HepG2 (cell line): ENCODE measurements around the gene GNGT2. TPM values are rescaled to one million over a fixed set of nuclear protein-coding genes. Genes with fewer than 3 reads are reported as not detected.

Experiments used
- CENPT ChIP-seq: sonication (generic); formaldehyde crosslinking; IDR thresholded peaks from 2 replicates; pipeline ENCODE4 v1.8.0; 2022; ENCODE audit warnings: low read depth, mild to moderate bottlenecking, moderate library complexity, missing genetic modification reagents
- ETV5 ChIP-seq: IDR thresholded peaks from 2 replicates; pipeline ENCODE4 v1.6.1; 2018; ENCODE audit warnings: missing biosample characterization, missing genetic modification reagents, inconsistent platforms, borderline replicate concordance
- FOXC1 ChIP-seq: sonication (generic); formaldehyde crosslinking; IDR thresholded peaks from 2 replicates; pipeline ENCODE4 v1.8.0; 2022; ENCODE audit warnings: mild to moderate bottlenecking, missing genetic modification reagents, borderline replicate concordance
- HNRNPLL ChIP-seq: fragments of 200-400 bp; formaldehyde crosslinking; IDR thresholded peaks from 2 replicates; pipeline ENCODE4 v1.6.1; 2017; ENCODE audit warnings: mild to moderate bottlenecking, low read depth, low read length; ENCODE audit not compliant: poor library complexity, severe bottlenecking
- JARID2 ChIP-seq: sonication (generic); formaldehyde crosslinking; IDR thresholded peaks from 2 replicates; pipeline ENCODE4 v1.8.1; 2023; ENCODE audit warnings: missing genetic modification reagents, inconsistent platforms; ENCODE audit not compliant: insufficient replicate concordance
- JUNB ChIP-seq: sonication (generic); formaldehyde crosslinking; IDR thresholded peaks from 2 replicates; pipeline ENCODE4 v1.8.0; 2022; ENCODE audit warnings: missing genetic modification reagents, mild to moderate bottlenecking, borderline replicate concordance
- MAFG ChIP-seq: sonication (generic); formaldehyde crosslinking; IDR thresholded peaks from 2 replicates; pipeline ENCODE4 v1.5.1; 2020; ENCODE audit warnings: mild to moderate bottlenecking, missing genetic modification reagents
- MTF2 ChIP-seq: sonication (generic); formaldehyde crosslinking; IDR thresholded peaks from 2 replicates; pipeline ENCODE4 v1.5.0; 2020; ENCODE audit warnings: missing genetic modification reagents, borderline replicate concordance
- NFATC3 ChIP-seq: sonication (generic); formaldehyde crosslinking; IDR thresholded peaks from 2 replicates; pipeline ENCODE4 v1.5.1; 2020; ENCODE audit warnings: mild to moderate bottlenecking, missing genetic modification reagents
- RAD21 ChIP-seq: fragments of 450-650 bp; formaldehyde crosslinking; IDR thresholded peaks from 2 replicates; pipeline ENCODE4 v1.5.0; 2020; ENCODE audit warnings: mild to moderate bottlenecking
- SMARCE1 ChIP-seq: fragments of 450-650 bp; IDR thresholded peaks from 2 replicates; pipeline ENCODE4 v1.6.1; 2017; ENCODE audit warnings: borderline replicate concordance
- SP5 ChIP-seq: IDR thresholded peaks from 2 replicates; pipeline ENCODE4 v1.6.1; 2016; ENCODE audit warnings: low read depth, borderline replicate concordance
- SRSF4 ChIP-seq: fragments of 200-400 bp; formaldehyde crosslinking; IDR thresholded peaks from one replicate; pipeline ENCODE4 v1.6.1; 2018; ENCODE audit warnings: mild to moderate bottlenecking, low read depth, low read length, moderate library complexity; ENCODE audit not compliant: poor library complexity, severe bottlenecking
- TCF12 ChIP-seq, 2 experiments: fragments of 450-650 bp in 1 of 2; sonication (generic) in 1 of 2; formaldehyde crosslinking in 1 of 2; IDR thresholded peaks; 2 replicates each; pipeline versions ENCODE4 v1.6.1 to v1.8.0; 2017 to 2022; ENCODE audit warnings: antibody characterized with exemption in 1 of 2, mild to moderate bottlenecking in 1 of 2, missing genetic modification reagents in 1 of 2, moderate library complexity in 1 of 2
- U2AF2 ChIP-seq: fragments of 200-400 bp; formaldehyde crosslinking; IDR thresholded peaks from 2 replicates; pipeline ENCODE4 v1.6.1; 2017; ENCODE audit warnings: low read depth, mild to moderate bottlenecking, low read length
- ZNF124 ChIP-seq: sonication (generic); formaldehyde crosslinking; IDR thresholded peaks from 2 replicates; pipeline ENCODE4 v1.4.0; 2020; ENCODE audit warnings: missing genetic modification reagents
- ZNF276 ChIP-seq: sonication (generic); formaldehyde crosslinking; IDR thresholded peaks from 2 replicates; pipeline ENCODE4 v1.4.0; 2020; ENCODE audit warnings: mild to moderate bottlenecking, low read depth, missing genetic modification reagents
- ZNF329 ChIP-seq: sonication (generic); formaldehyde crosslinking; IDR thresholded peaks from 2 replicates; pipeline ENCODE4 v1.9.0; 2021; ENCODE audit warnings: low read depth, mild to moderate bottlenecking, missing genetic modification reagents
- ZNF44 ChIP-seq: sonication (generic); formaldehyde crosslinking; IDR thresholded peaks from 2 replicates; pipeline ENCODE4 v1.5.1; 2020; ENCODE audit warnings: mild to moderate bottlenecking, missing genetic modification reagents
- ZNF569 ChIP-seq: sonication (generic); formaldehyde crosslinking; IDR thresholded peaks from 2 replicates; pipeline ENCODE4 v1.5.0; 2020; ENCODE audit warnings: mild to moderate bottlenecking, missing genetic modification reagents, moderate library complexity, borderline replicate concordance
- ZNF614 ChIP-seq: IDR thresholded peaks from 2 replicates; pipeline ENCODE4 v1.6.1; 2018; ENCODE audit warnings: missing biosample characterization, missing genetic modification reagents, inconsistent platforms, borderline replicate concordance
- polyA plus RNA-seq, 8 experiments: library from polyadenylated mRNA; depleted of rRNA in 3 of 8; stranded (reverse) in 7 of 8; unstranded in 1 of 8; fragments of >200 nt; fragmentation: Illumina TruSeq in 4 of 8; extraction: Trizol in 4 of 8; gene quantifications; 2 replicates each; pipeline versions ENCODE4 v1.2.1 to v1.2.3, GENCODE V29; 2011 to 2016; ENCODE audit warnings: low read depth in 4 of 8, missing spikeins in 1 of 8, mixed read lengths in 1 of 8; ENCODE audit not compliant: insufficient read depth in 1 of 8
- total RNA-seq, 5 experiments: library from RNA; depleted of rRNA; stranded (reverse); fragments of >200 nt; fragmentation: Illumina TruSeq; extraction: Trizol; gene quantifications; 2 replicates each; pipeline ENCODE4 v1.2.3, GENCODE V29; 2016; ENCODE audit warnings: low read depth in 1 of 5

The GNGT2 gene
- total and polyA plus RNA-seq, 2 of the 13 experiments (the other 11 are each of a cell fraction or from before 2014, with no cell fraction given): not detected

DNA sequence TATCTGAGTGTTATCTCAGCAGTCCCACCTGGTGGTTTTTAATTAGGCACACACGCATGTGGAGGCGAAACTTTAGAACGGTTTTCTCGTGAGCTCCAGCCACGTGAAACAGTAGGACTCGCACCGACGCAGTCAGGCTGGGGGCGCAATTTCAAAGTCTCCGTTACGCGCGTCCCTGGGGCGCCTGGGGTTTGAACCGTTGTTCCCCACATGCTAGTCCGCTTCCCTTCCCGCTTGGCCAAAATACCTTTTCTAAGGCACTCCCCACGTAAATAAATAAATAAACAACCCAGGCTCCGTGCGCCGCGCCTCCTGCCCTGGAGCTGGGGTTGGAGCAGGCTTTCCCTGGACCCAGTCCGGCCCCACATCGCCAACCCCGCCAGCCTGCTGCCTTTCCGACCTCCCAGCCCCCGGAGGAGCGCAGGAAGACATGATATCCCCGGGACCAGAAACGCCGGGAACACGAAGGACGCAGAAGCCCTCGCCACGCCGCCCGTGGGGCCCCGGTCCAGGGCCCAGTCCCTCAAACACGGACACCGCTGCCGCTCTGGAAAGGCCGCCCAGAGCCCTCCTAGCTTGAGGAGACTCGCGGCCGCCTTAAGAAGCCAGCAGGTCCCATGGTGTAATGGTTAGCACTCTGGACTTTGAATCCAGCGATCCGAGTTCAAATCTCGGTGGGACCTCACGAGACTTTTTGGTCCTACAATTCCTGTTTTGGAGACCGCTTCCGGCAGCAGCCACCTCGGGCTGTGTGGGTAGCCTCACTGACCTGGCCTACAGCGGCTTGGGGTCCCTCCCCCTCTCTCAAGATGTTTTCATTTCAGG lies 18.2 kb downstream of the GNGT2 start (continued):
- TF ChIP-seq FOXC1: peak; percentile 72; the same call in 1 of the 2 replicates
- TF ChIP-seq JUNB (CRISPR knock-in tag): peak; percentile 84; the same call in 1 of the 2 replicates
- TF ChIP-seq ZNF329 (CRISPR knock-in tag): peak; percentile 64; the same call in 1 of the 2 replicates
- no peak for TF ChIP-seq JARID2 (CRISPR knock-in tag)
- TF ChIP-seq RAD21 (CRISPR knock-in tag): no peak; the same call in none of the 2 replicates
- TF ChIP-seq CENPT (CRISPR knock-in tag): peak; percentile 91
- peak; percentile 91; the same call in 1 of the 2 replicates for TF ChIP-seq ZNF569 (CRISPR knock-in tag)
- TF ChIP-seq SMARCE1: no peak
- TF ChIP-seq U2AF2: peak; percentile 93
- TF ChIP-seq MTF2 (CRISPR knock-in tag): no peak
- no peak for TF ChIP-seq MAFG (CRISPR knock-in tag)
- peak; percentile 86 for TF ChIP-seq ETV5
- TF ChIP-seq TCF12 (IDR thresholded peaks at IDR 0.05): no peak
- no peak; the same call in 1 of the 2 replicates for TF ChIP-seq TCF12 (CRISPR knock-in tag; IDR thresholded peaks at IDR 0.05)
- no peak; the same call in 1 of the 2 replicates for TF ChIP-seq NFATC3
- peak; percentile 14; the same call in 1 of the 2 replicates for TF ChIP-seq ZNF614 (CRISPR knock-in tag)
- TF ChIP-seq ZNF44 (CRISPR knock-in tag): peak; percentile 88
- TF ChIP-seq ZNF276 (CRISPR knock-in tag): peak; percentile 76
- no peak for TF ChIP-seq SRSF4
- peak; percentile 65 for TF ChIP-seq ZNF124
- peak; percentile 74 for TF ChIP-seq HNRNPLL
- TF ChIP-seq SP5 (CRISPR knock-in tag): no peak
